Fibroblast of villous mesenchyme (primary cell): ENCODE data around the gene ZNF776. TPM values are rescaled to one million over a fixed set of nuclear protein-coding genes. Genes with fewer than 3 reads are reported as not detected.

Source experiments
- DNase-seq: peaks from one replicate; pipeline ENCODE4 v3.0.0-alpha.2; 2010; ENCODE audit warnings: low read depth
- H3K4me3 ChIP-seq: 2 replicates; pipeline ENCODE4 v1.5.1; 2011; ENCODE audit warnings: low read depth, mild to moderate bottlenecking, low read length
- CTCF ChIP-seq: IDR thresholded peaks from 2 replicates; pipeline ENCODE4 v1.5.1; 2012; ENCODE audit warnings: low read depth, mild to moderate bottlenecking, low read length; ENCODE audit not compliant: insufficient read depth
- total RNA-seq: library from RNA; depleted of rRNA; stranded (reverse); fragments of >200 nt; gene quantifications from 2 replicates; pipeline ENCODE4 v1.2.3, GENCODE V29; 2012

The ZNF776 gene
- total RNA-seq, 1 donor, result 14.7 TPM

GRCh38 chr19:57754091-57754673, 7.6 kb downstream of the ZNF776 start:
- H3K4me3 ChIP-seq, result no peak overlapping the region
- no peak for DNase-seq
- no peak for TF ChIP-seq CTCF

GRCh38 chr19:57755031-57755430, 8.4 kb downstream of the ZNF776 start:
- no peak for DNase-seq
- no peak overlapping the region for H3K4me3 ChIP-seq
- no peak for TF ChIP-seq CTCF

GRCh38 chr19:57757941-57758340, 11.3 kb downstream of the ZNF776 start:
- no peak for DNase-seq
- H3K4me3 ChIP-seq, result no peak overlapping the region
- TF ChIP-seq CTCF, result no peak

- no peak for DNase-seq
- H3K4me3 ChIP-seq, result no peak overlapping the region
- TF ChIP-seq CTCF, result no peak
Measured at GRCh38 chr19:57759096-57759495, 12.5 kb downstream of the ZNF776 start.

GRCh38 chr19:57769345-57770131, 22.9 kb downstream of the ZNF776 start, which contains the start of gene ZNF586:
Gene ZNF586, plus strand, starts transcription at chr19:57769676. Its CDS starts 167 bp downstream, at chr19:57769843.
- peak; percentile 93 for DNase-seq
- peak within 1 kb of the TSS; percentile 84 for H3K4me3 ChIP-seq
- TF ChIP-seq CTCF, result no peak

GRCh38 chr19:57771417-57771816, 24.8 kb downstream of the ZNF776 start:
- no peak overlapping the region for H3K4me3 ChIP-seq
- DNase-seq, result no peak
- TF ChIP-seq CTCF, result no peak
